Astrocyte (in vitro differentiated cells and primary cell): ENCODE results near the gene CORT.
"Not testable (repeated sequence)": the region's sequence is repeated elsewhere in the genome, so short reads cannot be mapped to it uniquely, and the experiment has no call there.

Experiments used
- CTCF ChIP-seq: IDR thresholded peaks from 2 replicates; pipeline ENCODE4 v1.5.1; 2011; ENCODE audit warnings: low read depth, mild to moderate bottlenecking, inconsistent platforms, low read length, moderate library complexity; ENCODE audit not compliant: insufficient read depth
- EZH2 ChIP-seq: IDR thresholded peaks from 2 replicates; pipeline ENCODE4 v1.6.1; 2012; ENCODE audit warnings: mild to moderate bottlenecking, low read length, inconsistent platforms; ENCODE audit not compliant: insufficient read depth

GRCh38 chr1:10415967-10416366, 33.9 kb upstream of the CORT start:
- TF ChIP-seq CTCF, EZH2: not testable (repeated sequence)
